ENCODE results near the gene DR1.

GRCh38 chr1:93411000-93411399 is 65.3 kb downstream of the DR1 start:
- TF ChIP-seq POLR2A (IDR thresholded peaks at IDR 0.05; ENCODE audit: control extremely low read depth in 1 of 2, low read depth in 2 of 2, low read length in 2 of 2) (no peak), POLR2AphosphoS5 (IDR thresholded peaks at IDR 0.05; ENCODE audit: low read depth, low read length) (no peak)
